Cardiac muscle cell (in vitro differentiated cells and primary cell): ENCODE results near the gene CTNNA3. TPM values are rescaled to one million over a fixed set of nuclear protein-coding genes. Genes with fewer than 3 reads are reported as not detected.

Source experiments
- DNase-seq, 2 donors: peaks; one replicate each; pipeline versions ENCODE4 v3.0.0 to v3.0.0-alpha.2; 2010 to 2017; ENCODE audit warnings: low read depth in 1 of 2, low spot score in 1 of 2
- H3K27ac ChIP-seq: fragments of 200-600 bp; sonication (generic); 2 replicates; pipeline ENCODE4 v1.5.1; 2016
- H3K27me3 ChIP-seq: fragments of 200-600 bp; sonication (generic); 2 replicates; pipeline ENCODE4 v1.6.0; 2016; ENCODE audit warnings: control low read depth
- H3K36me3 ChIP-seq: fragments of 200-600 bp; sonication (generic); 2 replicates; pipeline ENCODE4 v1.5.1; 2016; ENCODE audit warnings: control low read depth
- H3K4me1 ChIP-seq: fragments of 200-600 bp; sonication (generic); 2 replicates; pipeline ENCODE4 v1.8.1; 2017; ENCODE audit warnings: low read depth, mild to moderate bottlenecking, mixed run types
- H3K4me3 ChIP-seq: fragments of 200-600 bp; sonication (generic); 2 replicates; pipeline ENCODE4 v1.5.1; 2016; ENCODE audit warnings: mild to moderate bottlenecking
- H3K9me3 ChIP-seq: fragments of 200-600 bp; sonication (generic); 2 replicates; pipeline ENCODE4 v1.5.1; 2017; ENCODE audit warnings: low read depth, mild to moderate bottlenecking, control low read depth
- CTCF ChIP-seq: IDR thresholded peaks from 2 replicates; pipeline ENCODE4 v1.5.1; 2012; ENCODE audit warnings: low read depth, mild to moderate bottlenecking, low read length
- polyA plus RNA-seq: library from polyadenylated mRNA; unstranded; fragments of >200 nt; fragmentation: Nextera tagmentation; extraction: Ambion mirVana; gene quantifications from 2 replicates; pipeline ENCODE4 v1.2.1, GENCODE V29; 2016
- total RNA-seq: library from RNA; depleted of rRNA; stranded (reverse); fragments of >200 nt; gene quantifications from 2 replicates; pipeline ENCODE4 v1.2.3, GENCODE V29; 2016

The CTNNA3 gene
- total and polyA plus RNA-seq, 2 experiments from 2014 or later = 55.8 to 71.7 TPM

GRCh38 chr10:67520924-67521520 lies 175.0 kb downstream of the CTNNA3 start:
- Histone ChIP-seq H3K4me3 (no peak overlapping the region), H3K4me1 (peaks cover 15% of the 10 kb centered on the region), H3K27ac (peak overlapping the region; percentile 29), H3K36me3 (no peaks in the 10 kb centered on the region), H3K27me3 (no peaks in the 10 kb centered on the region), H3K9me3 (no peaks in the 10 kb centered on the region)
- TF ChIP-seq CTCF = peak; percentile 86
- DNase-seq = peak; percentile 67 to 70

- no peak overlapping the region for H3K4me3 ChIP-seq
- TF ChIP-seq CTCF = no peak
- no peak for DNase-seq
Measured at GRCh38 chr10:67519434-67519833, 176.6 kb downstream of the CTNNA3 start.

GRCh38 chr10:67518756-67519155 lies 177.2 kb downstream of the CTNNA3 start:
- no peaks in the 10 kb centered on the region for H3K36me3 ChIP-seq
- H3K27me3 ChIP-seq = no peaks in the 10 kb centered on the region
- no peak overlapping the region for H3K27ac ChIP-seq
- TF ChIP-seq CTCF = no peak
- DNase-seq = no peak
- H3K4me1 ChIP-seq = peaks cover 15% of the 10 kb centered on the region
- H3K4me3 ChIP-seq = no peak overlapping the region
- H3K9me3 ChIP-seq = no peaks in the 10 kb centered on the region

More at GRCh38 chr10:67519434-67519833, 176.6 kb downstream of the CTNNA3 start:
- Histone ChIP-seq H3K9me3 (no peaks in the 10 kb centered on the region), H3K27ac (peak overlapping the region; percentile 27), H3K27me3 (no peaks in the 10 kb centered on the region), H3K36me3 (no peaks in the 10 kb centered on the region), H3K4me1 (peaks cover 15% of the 10 kb centered on the region)

- Histone ChIP-seq H3K4me1 (peaks cover 15% of the 10 kb centered on the region), H3K27me3 (no peaks in the 10 kb centered on the region), H3K4me3 (no peak overlapping the region), H3K9me3 (no peaks in the 10 kb centered on the region), H3K27ac (no peak overlapping the region), H3K36me3 (no peaks in the 10 kb centered on the region)
- no peak for DNase-seq
- TF ChIP-seq CTCF = no peak
Measured at GRCh38 chr10:67518043-67518442, 178.0 kb downstream of the CTNNA3 start.

GRCh38 chr10:67506757-67507091 lies 189.3 kb downstream of the CTNNA3 start:
- no peaks in the 10 kb centered on the region for H3K9me3 ChIP-seq
- TF ChIP-seq CTCF = no peak
- H3K27me3 ChIP-seq = no peaks in the 10 kb centered on the region
- peak overlapping the region; percentile 40 for H3K27ac ChIP-seq
- no peaks in the 10 kb centered on the region for H3K36me3 ChIP-seq
- DNase-seq = no peak
- H3K4me1 ChIP-seq = no peaks in the 10 kb centered on the region
- H3K4me3 ChIP-seq = no peak overlapping the region
